DOHH2 (cell line): Measurements from ENCODE around the gene SPDL1.

ENCODE experiments used
- H3F3A ChIP-seq: fragments of 200-600 bp; sonication (generic), shearing (Covaris generic); 2 replicates; pipeline ENCODE4 v1.6.0; 2016; ENCODE audit warnings: antibody characterized with exemption, mild to moderate bottlenecking; ENCODE audit not compliant: control insufficient read depth, insufficient read depth
- H3K27ac ChIP-seq: fragments of 200-600 bp; sonication (generic); 2 replicates; pipeline ENCODE4 v1.5.1; 2014; ENCODE audit warnings: low read depth, mild to moderate bottlenecking, low read length, moderate library complexity
- H3K27me3 ChIP-seq: fragments of 200-600 bp; sonication (generic); 2 replicates; pipeline ENCODE4 v1.6.1; 2014; ENCODE audit warnings: mild to moderate bottlenecking, low read length, mixed read lengths; ENCODE audit not compliant: control insufficient read depth
- H3K36me3 ChIP-seq: fragments of 200-600 bp; sonication (generic); 2 replicates; pipeline ENCODE4 v1.6.1; 2014; ENCODE audit warnings: mild to moderate bottlenecking, low read length, moderate library complexity, mixed read lengths; ENCODE audit not compliant: control insufficient read depth
- H3K4me1 ChIP-seq: fragments of 200-600 bp; sonication (generic); 2 replicates; pipeline ENCODE4 v1.6.1; 2014; ENCODE audit warnings: mild to moderate bottlenecking, low read length, mixed read lengths; ENCODE audit not compliant: control insufficient read depth
- H3K4me2 ChIP-seq: fragments of 200-600 bp; sonication (generic); 2 replicates; pipeline ENCODE4 v1.6.0; 2014; ENCODE audit warnings: mild to moderate bottlenecking, low read length, moderate library complexity
- H3K4me3 ChIP-seq: fragments of 200-600 bp; sonication (generic); 2 replicates; pipeline ENCODE4 v1.5.1; 2014; ENCODE audit warnings: mild to moderate bottlenecking, low read length, mixed read lengths
- H3K79me2 ChIP-seq: fragments of 200-600 bp; sonication (generic); 2 replicates; pipeline ENCODE4 v1.6.1; 2014; ENCODE audit warnings: mild to moderate bottlenecking, low read length, mixed read lengths; ENCODE audit not compliant: control insufficient read depth
- H3K9me2 ChIP-seq: fragments of 200-600 bp; sonication (generic); replicated peaks from 2 replicates; pipeline ENCODE4 v1.6.1; 2014; ENCODE audit warnings: mild to moderate bottlenecking, low read length, mixed read lengths; ENCODE audit not compliant: control insufficient read depth
- H3K9me3 ChIP-seq: fragments of 200-600 bp; sonication (generic); 2 replicates; pipeline ENCODE4 v1.6.1; 2014; ENCODE audit warnings: antibody characterized with exemption, low read length, mixed read lengths; ENCODE audit not compliant: control insufficient read depth, insufficient read depth
- H4K20me1 ChIP-seq: fragments of 200-600 bp; sonication (generic); 2 replicates; pipeline ENCODE4 v1.6.0; 2014; ENCODE audit warnings: low read depth, mild to moderate bottlenecking, antibody characterized with exemption, low read length, moderate library complexity; ENCODE audit not compliant: control insufficient read depth, insufficient read depth
- CTCF ChIP-seq: fragments of 200-600 bp; sonication (generic); IDR thresholded peaks from one replicate; pipeline ENCODE4 v1.5.1; 2014; ENCODE audit warnings: antibody characterized with exemption, mild to moderate bottlenecking, low read depth, low read length; ENCODE audit not compliant: poor library complexity, severe bottlenecking
- EZH2phosphoT487 ChIP-seq: fragments of 200-600 bp; sonication (generic); IDR thresholded peaks from 2 replicates; pipeline ENCODE4 v1.6.1; 2017; ENCODE audit warnings: borderline replicate concordance, mild to moderate bottlenecking, antibody characterized with exemption, low read length, moderate library complexity, mixed read lengths

Gene SPDL1

GRCh38 chr5:169637085-169637548 lies 53.5 kb downstream of the SPDL1 start, which contains the start of gene DOCK2:
Gene DOCK2 (plus strand): TSS chr5:169637275. CDS start chr5:169637327, 52 bp downstream.
- peaks cover 4% of the 10 kb centered on the region; the same call in 1 of the 2 replicates for H3F3A ChIP-seq
- TF ChIP-seq CTCF: no peak
- TF ChIP-seq EZH2phosphoT487: no peak
- peak within 1 kb of the TSS; percentile 72 for H3K27ac ChIP-seq
- peak within 1 kb of the TSS; percentile 73 for H3K4me2 ChIP-seq
- H3K4me3 ChIP-seq: peak within 1 kb of the TSS; percentile 75
- H3K36me3 ChIP-seq: peaks cover 46% of the 10 kb centered on the region
- peaks cover 54% of the 10 kb centered on the region for H3K79me2 ChIP-seq
- H4K20me1 ChIP-seq: peaks cover 17% of the 10 kb centered on the region; the same call in 1 of the 2 replicates
- H3K9me2 ChIP-seq: no peaks in the 10 kb centered on the region
- peaks cover 9% of the 10 kb centered on the region for H3K9me3 ChIP-seq
- H3K4me1 ChIP-seq: peaks cover 34% of the 10 kb centered on the region
- no peaks in the 10 kb centered on the region for H3K27me3 ChIP-seq

GRCh38 chr5:169637549-169638121 lies 54.1 kb downstream of the SPDL1 start:
- no peaks in the 10 kb centered on the region for H3K9me2 ChIP-seq
- peaks cover 51% of the 10 kb centered on the region for H3K36me3 ChIP-seq
- no peaks in the 10 kb centered on the region for H3K27me3 ChIP-seq
- peak overlapping the region; percentile 72 for H3K27ac ChIP-seq
- no peak for TF ChIP-seq CTCF
- no peak for TF ChIP-seq EZH2phosphoT487
- H3F3A ChIP-seq: peaks cover 4% of the 10 kb centered on the region; the same call in 1 of the 2 replicates
- H3K9me3 ChIP-seq: peaks cover 9% of the 10 kb centered on the region
- H3K4me2 ChIP-seq: peak overlapping the region; percentile 73
- peaks cover 34% of the 10 kb centered on the region for H3K4me1 ChIP-seq
- H3K79me2 ChIP-seq: peaks cover 59% of the 10 kb centered on the region
- H3K4me3 ChIP-seq: peak overlapping the region; percentile 75
- H4K20me1 ChIP-seq: peaks cover 22% of the 10 kb centered on the region; the same call in 1 of the 2 replicates

GRCh38 chr5:169641253-169641652 lies 57.7 kb downstream of the SPDL1 start:
- Histone ChIP-seq H3K27me3 (no peaks in the 10 kb centered on the region), H4K20me1 (peaks cover 25% of the 10 kb centered on the region; the same call in 1 of the 2 replicates), H3F3A (no peaks in the 10 kb centered on the region), H3K4me2 (no peak overlapping the region), H3K27ac (no peak overlapping the region), H3K9me3 (peaks cover 9% of the 10 kb centered on the region), H3K9me2 (no peaks in the 10 kb centered on the region), H3K4me1 (peaks cover 35% of the 10 kb centered on the region), H3K79me2 (peaks cover 95% of the 10 kb centered on the region), H3K4me3 (no peak overlapping the region), H3K36me3 (peaks cover 60% of the 10 kb centered on the region)
- no peak for TF ChIP-seq EZH2phosphoT487
- TF ChIP-seq CTCF: no peak
